ENCODE results near the gene PRR29. TPM values are rescaled to one million over a fixed set of nuclear protein-coding genes. Genes with fewer than 3 reads are reported as not detected.

The PRR29 gene
- polyA plus RNA-seq, 1 donor from 2014 or later: 2.8 TPM

GRCh38 chr17:63961355-63962212 is 36.6 kb upstream of the PRR29 start:
- Histone ChIP-seq H3K79me2 (replicated peaks; ENCODE audit: insufficient read depth, low read length) (no peaks in the 10 kb centered on the region), H3F3A (ENCODE audit: insufficient read depth, low read length, poor library complexity, severe bottlenecking) (no peaks in the 10 kb centered on the region), H3K4me2 (ENCODE audit: low read length) (no peak overlapping the region), H4K20me1 (ENCODE audit: insufficient read depth) (no peaks in the 10 kb centered on the region), H3K9me2 (ENCODE audit: insufficient read depth, low read length) (no peaks in the 10 kb centered on the region), H3K9ac (ENCODE audit: low read length) (no peak overlapping the region), H2AFZ (ENCODE audit: low read depth, low read length) (no peak overlapping the region), H3K4me3 (ENCODE audit: low read length) (no peak overlapping the region), H3K27me3 (ENCODE audit: insufficient read depth, low read depth, low read length) (no peaks in the 10 kb centered on the region), H3K9me3 (ENCODE audit: low read length) (no peaks in the 10 kb centered on the region), H3K27ac (ENCODE audit: low read length) (no peak overlapping the region), H3K36me3 (ENCODE audit: insufficient read depth, low read length) (no peaks in the 10 kb centered on the region)
- TF ChIP-seq SMC3 (conservative IDR thresholded peaks at IDR 0.05; ENCODE audit: poor library complexity) (no peak), EP300 (conservative IDR thresholded peaks at IDR 0.05; ENCODE audit: poor library complexity, severe bottlenecking) (no peak), TAF1 (IDR thresholded peaks at IDR 0.05; ENCODE audit: low read depth) (no peak), REST (IDR thresholded peaks at IDR 0.05; ENCODE audit: borderline replicate concordance) (no peak), RAD21 (conservative IDR thresholded peaks at IDR 0.05) (no peak), POLR2AphosphoS5 (IDR thresholded peaks at IDR 0.05) (no peak), MXI1 (conservative IDR thresholded peaks at IDR 0.05; ENCODE audit: poor library complexity, severe bottlenecking) (no peak), CTCF (IDR thresholded peaks at IDR 0.05; ENCODE audit: poor library complexity, severe bottlenecking) (no peak), EZH2 (IDR thresholded peaks at IDR 0.05; ENCODE audit: borderline replicate concordance, insufficient read depth, low read length, poor library complexity, severe bottlenecking) (no peak)

GRCh38 chr17:63962298-63962744 is 35.8 kb upstream of the PRR29 start:
- TF ChIP-seq REST (IDR thresholded peaks at IDR 0.05; ENCODE audit: borderline replicate concordance) (no peak), SMC3 (conservative IDR thresholded peaks at IDR 0.05; ENCODE audit: poor library complexity) (no peak), EZH2 (IDR thresholded peaks at IDR 0.05; ENCODE audit: borderline replicate concordance, insufficient read depth, low read length, poor library complexity, severe bottlenecking) (no peak), MXI1 (conservative IDR thresholded peaks at IDR 0.05; ENCODE audit: poor library complexity, severe bottlenecking) (no peak), RAD21 (conservative IDR thresholded peaks at IDR 0.05) (no peak), POLR2AphosphoS5 (IDR thresholded peaks at IDR 0.05) (no peak), EP300 (conservative IDR thresholded peaks at IDR 0.05; ENCODE audit: poor library complexity, severe bottlenecking) (no peak), CTCF (IDR thresholded peaks at IDR 0.05; ENCODE audit: poor library complexity, severe bottlenecking) (no peak), TAF1 (IDR thresholded peaks at IDR 0.05; ENCODE audit: low read depth) (no peak)
- Histone ChIP-seq H3K79me2 (replicated peaks; ENCODE audit: insufficient read depth, low read length) (no peaks in the 10 kb centered on the region), H3K27ac (ENCODE audit: low read length) (no peak overlapping the region), H3K9ac (ENCODE audit: low read length) (no peak overlapping the region), H3K9me2 (ENCODE audit: insufficient read depth, low read length) (no peaks in the 10 kb centered on the region), H3K4me3 (ENCODE audit: low read length) (no peak overlapping the region), H3K36me3 (ENCODE audit: insufficient read depth, low read length) (no peaks in the 10 kb centered on the region), H3K27me3 (ENCODE audit: insufficient read depth, low read depth, low read length) (no peaks in the 10 kb centered on the region), H3F3A (ENCODE audit: insufficient read depth, low read length, poor library complexity, severe bottlenecking) (no peaks in the 10 kb centered on the region), H3K9me3 (ENCODE audit: low read length) (no peaks in the 10 kb centered on the region), H4K20me1 (ENCODE audit: insufficient read depth) (no peaks in the 10 kb centered on the region), H2AFZ (ENCODE audit: low read depth, low read length) (no peak overlapping the region), H3K4me2 (ENCODE audit: low read length) (no peak overlapping the region)
